ENCODE measurements around the gene THEM5.
"Not testable (repeated sequence)": the region's sequence is repeated elsewhere in the genome, so short reads cannot be mapped to it uniquely, and the experiment has no call there.

The THEM5 gene

DNA sequence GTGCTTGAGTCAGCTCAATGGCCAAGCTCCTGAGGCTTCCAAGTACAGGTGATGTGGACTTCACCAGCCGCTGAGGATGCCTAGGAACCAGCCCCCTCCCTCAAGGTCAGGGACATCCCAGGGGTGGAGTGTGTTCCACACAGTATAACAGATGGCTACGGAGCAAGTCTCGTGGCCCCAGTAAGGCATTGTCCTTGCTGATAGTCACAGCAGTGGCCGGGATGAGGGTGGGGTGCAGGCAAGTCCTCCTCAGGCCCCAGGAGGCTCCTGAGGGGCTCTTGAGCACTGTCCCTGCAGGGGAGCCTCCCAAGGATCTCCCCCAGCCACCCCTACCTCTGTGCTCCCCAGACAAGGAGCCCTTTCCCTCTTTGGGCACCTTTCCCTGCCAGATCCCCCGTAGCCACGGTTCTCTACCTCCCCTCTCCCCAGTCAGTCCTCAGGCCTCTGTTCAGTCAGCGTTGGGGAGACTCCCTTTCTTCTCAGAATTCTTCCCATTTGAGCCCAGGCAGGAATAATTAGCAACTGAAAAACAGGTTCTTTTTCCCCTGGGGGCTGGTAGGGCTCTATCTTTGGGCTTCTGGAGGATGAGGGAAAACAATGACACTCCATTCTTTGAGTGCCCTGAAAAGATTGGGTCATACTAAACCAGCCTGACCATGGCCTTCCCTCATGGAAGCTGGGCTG lies 7.1 kb upstream of the THEM5 start:
- Histone ChIP-seq H3K4me3 (no peak overlapping the region), H3K9me3 (ENCODE audit: low read depth, low read length) (no peaks in the 10 kb centered on the region), H3K9ac (ENCODE audit: insufficient read length) (no peak overlapping the region), H3K27ac (no peak overlapping the region), H3K36me3 (ENCODE audit: insufficient read depth, low read length) (no peaks in the 10 kb centered on the region)
- DNase-seq (ENCODE audit: low read depth, low spot score), result no peak
- TF ChIP-seq EZH2 (IDR thresholded peaks at IDR 0.05), result no peak
- TF ChIP-seq POLR2AphosphoS5 (IDR thresholded peaks at IDR 0.05; ENCODE audit: borderline replicate concordance, low read depth, low read length), result no peak
- no peak for TF ChIP-seq FOXP2 (optimal IDR thresholded peaks at IDR 0.05; ENCODE audit: control extremely low read depth, extremely low read length, insufficient read depth)

DNA sequence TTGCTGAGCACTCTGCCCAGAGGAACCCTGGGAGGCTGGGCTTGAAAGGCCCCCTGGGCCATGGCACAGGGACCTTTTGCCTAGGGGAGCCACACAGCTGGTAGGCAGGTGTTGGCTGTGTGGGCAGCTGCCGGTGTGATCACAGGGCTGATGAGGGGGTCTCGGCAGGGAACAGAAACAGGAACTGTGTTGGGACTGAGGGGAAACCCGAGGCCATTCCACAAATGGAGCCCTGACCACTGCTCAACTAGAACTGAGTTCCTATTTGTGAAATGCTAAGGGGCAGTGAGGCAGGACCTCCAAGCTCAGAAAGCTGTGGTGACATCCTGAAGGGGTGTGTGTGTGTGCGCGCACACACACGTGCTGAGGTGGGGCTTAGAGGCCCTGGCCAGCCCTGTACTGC lies 6.4 kb upstream of the THEM5 start:
- no peak overlapping the region for H3K27ac ChIP-seq
- DNase-seq (ENCODE audit: low read depth, low spot score), result no peak
- no peaks in the 10 kb centered on the region for H3K9me3 ChIP-seq (ENCODE audit: low read depth, low read length)
- no peak for TF ChIP-seq EZH2 (IDR thresholded peaks at IDR 0.05)
- TF ChIP-seq POLR2AphosphoS5 (IDR thresholded peaks at IDR 0.05; ENCODE audit: borderline replicate concordance, low read depth, low read length), result no peak
- TF ChIP-seq FOXP2 (optimal IDR thresholded peaks at IDR 0.05; ENCODE audit: control extremely low read depth, extremely low read length, insufficient read depth), result no peak
- no peak overlapping the region for H3K9ac ChIP-seq (ENCODE audit: insufficient read length)
- no peak overlapping the region for H3K4me3 ChIP-seq
- no peaks in the 10 kb centered on the region for H3K36me3 ChIP-seq (ENCODE audit: insufficient read depth, low read length)

DNA sequence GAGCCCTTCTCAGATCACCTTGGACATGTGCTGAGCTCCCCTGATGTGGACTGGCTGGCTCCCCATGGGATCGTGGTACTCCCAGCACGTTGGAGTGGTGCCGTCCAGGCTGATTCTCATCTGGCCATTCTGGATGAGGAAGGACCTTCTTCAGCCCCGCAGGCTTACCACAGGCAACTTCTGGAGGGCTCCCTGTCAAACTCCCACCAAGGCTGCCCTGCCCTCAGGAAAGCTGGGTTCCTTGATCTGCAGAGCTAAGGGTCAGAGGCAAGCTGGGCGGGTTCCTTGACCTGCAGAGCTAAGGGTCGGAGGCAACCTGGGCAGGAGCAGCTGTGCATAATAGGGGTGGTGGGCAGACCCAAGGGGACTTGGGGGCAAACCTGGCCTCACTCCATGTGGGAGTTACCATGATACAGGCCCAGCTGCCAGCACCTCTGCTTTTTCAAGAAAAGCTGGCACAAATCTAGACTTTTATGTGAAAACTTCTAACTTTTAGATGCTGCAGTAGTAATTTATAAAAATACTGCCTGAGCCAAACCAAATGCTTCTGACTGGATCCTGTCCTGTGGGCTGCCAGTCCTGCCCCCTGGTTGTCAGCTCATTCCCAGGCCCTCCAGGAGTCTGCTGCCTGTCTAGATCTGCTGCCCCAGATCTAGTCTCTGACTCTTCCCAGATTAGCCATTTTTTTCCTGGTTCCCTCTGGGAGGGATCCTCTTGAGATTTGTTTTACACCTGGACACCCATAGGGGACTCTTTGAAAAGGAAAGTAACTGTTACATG lies 5.6 kb upstream of the THEM5 start:
- no peak overlapping the region for H3K4me3 ChIP-seq
- DNase-seq (ENCODE audit: low read depth, low spot score), result no peak
- no peak overlapping the region for H3K27ac ChIP-seq
- no peak overlapping the region for H3K9ac ChIP-seq (ENCODE audit: insufficient read length)
- no peaks in the 10 kb centered on the region for H3K9me3 ChIP-seq (ENCODE audit: low read depth, low read length)
- TF ChIP-seq EZH2 (IDR thresholded peaks at IDR 0.05) (no peak), FOXP2 (optimal IDR thresholded peaks at IDR 0.05; ENCODE audit: control extremely low read depth, extremely low read length, insufficient read depth) (no peak), POLR2AphosphoS5 (IDR thresholded peaks at IDR 0.05; ENCODE audit: borderline replicate concordance, low read depth, low read length) (no peak)
- H3K36me3 ChIP-seq (ENCODE audit: insufficient read depth, low read length), result no peaks in the 10 kb centered on the region

DNA sequence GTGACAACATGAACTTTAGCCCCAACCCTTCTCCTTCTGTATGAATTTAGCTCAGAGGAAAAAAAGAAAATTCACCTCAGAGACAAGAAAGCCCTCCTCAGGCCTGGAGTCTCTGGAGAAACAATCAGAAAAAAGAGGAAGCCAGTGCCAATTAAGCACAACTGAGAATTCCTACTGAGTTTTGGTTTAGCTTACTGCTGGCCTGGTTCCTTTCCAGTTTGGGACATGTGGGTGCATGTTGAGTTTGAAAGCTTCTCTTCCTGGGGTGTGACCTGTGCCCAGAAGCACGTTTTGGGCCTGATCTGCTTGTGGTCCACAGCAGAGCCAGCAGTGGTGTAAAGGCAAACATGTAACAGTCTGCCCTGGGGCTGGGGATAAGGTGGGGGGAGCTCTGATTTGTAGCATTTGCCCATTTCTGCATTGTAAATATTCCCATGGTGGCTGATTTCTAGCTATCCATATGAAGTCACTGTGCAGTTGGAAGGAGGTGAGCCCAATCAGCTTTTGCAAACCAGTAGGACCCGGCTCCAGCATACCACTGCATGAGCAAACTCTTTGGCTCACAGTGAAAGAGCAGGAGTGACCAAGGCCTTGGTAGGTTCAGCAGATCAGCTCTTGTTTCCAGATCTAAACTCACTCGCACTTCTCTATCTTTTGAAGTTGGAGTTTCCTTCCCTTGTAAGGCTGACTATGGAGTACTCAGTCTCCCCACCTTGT lies 4.7 kb upstream of the THEM5 start:
- Histone ChIP-seq H3K9me3 (ENCODE audit: low read depth, low read length) (no peaks in the 10 kb centered on the region), H3K4me3 (no peak overlapping the region), H3K36me3 (ENCODE audit: insufficient read depth, low read length) (no peaks in the 10 kb centered on the region), H3K9ac (ENCODE audit: insufficient read length) (no peak overlapping the region), H3K27ac (no peak overlapping the region)
- TF ChIP-seq FOXP2 (optimal IDR thresholded peaks at IDR 0.05; ENCODE audit: control extremely low read depth, extremely low read length, insufficient read depth) (no peak), EZH2 (IDR thresholded peaks at IDR 0.05) (no peak), POLR2AphosphoS5 (IDR thresholded peaks at IDR 0.05; ENCODE audit: borderline replicate concordance, low read depth, low read length) (no peak)
- DNase-seq (ENCODE audit: low read depth, low spot score), result no peak

DNA sequence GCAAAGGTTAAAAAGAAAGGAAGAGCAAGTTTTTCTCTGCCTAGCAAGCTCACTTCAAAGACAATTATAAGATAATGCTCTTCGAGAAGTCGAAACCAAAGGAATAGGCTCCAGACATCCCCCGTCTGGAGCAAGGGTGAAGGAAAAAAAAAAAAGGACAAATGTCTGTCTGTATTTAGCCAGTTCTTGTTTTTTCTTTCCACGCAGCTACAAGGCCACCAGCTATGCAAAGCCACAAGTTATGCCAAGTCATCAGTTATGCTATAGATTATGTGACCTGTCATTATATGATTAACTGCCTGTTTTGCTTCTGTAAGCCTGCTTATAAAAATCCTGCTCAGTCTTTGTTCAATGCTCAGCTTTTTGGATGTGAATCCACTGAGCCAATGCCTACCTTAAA lies 2.4 kb upstream of the THEM5 start:
- H3K36me3 ChIP-seq (ENCODE audit: insufficient read depth, low read length), result no peaks in the 10 kb centered on the region
- no peak for DNase-seq (ENCODE audit: low read depth, low spot score)
- H3K4me3 ChIP-seq, result no peak overlapping the region
- H3K9me3 ChIP-seq (ENCODE audit: low read depth, low read length), result no peaks in the 10 kb centered on the region
- TF ChIP-seq EZH2 (IDR thresholded peaks at IDR 0.05) (no peak), FOXP2 (optimal IDR thresholded peaks at IDR 0.05; ENCODE audit: control extremely low read depth, extremely low read length, insufficient read depth) (no peak), POLR2AphosphoS5 (IDR thresholded peaks at IDR 0.05; ENCODE audit: borderline replicate concordance, low read depth, low read length) (no peak)
- no peak overlapping the region for H3K9ac ChIP-seq (ENCODE audit: insufficient read length)
- H3K27ac ChIP-seq, result no peak overlapping the region

DNA sequence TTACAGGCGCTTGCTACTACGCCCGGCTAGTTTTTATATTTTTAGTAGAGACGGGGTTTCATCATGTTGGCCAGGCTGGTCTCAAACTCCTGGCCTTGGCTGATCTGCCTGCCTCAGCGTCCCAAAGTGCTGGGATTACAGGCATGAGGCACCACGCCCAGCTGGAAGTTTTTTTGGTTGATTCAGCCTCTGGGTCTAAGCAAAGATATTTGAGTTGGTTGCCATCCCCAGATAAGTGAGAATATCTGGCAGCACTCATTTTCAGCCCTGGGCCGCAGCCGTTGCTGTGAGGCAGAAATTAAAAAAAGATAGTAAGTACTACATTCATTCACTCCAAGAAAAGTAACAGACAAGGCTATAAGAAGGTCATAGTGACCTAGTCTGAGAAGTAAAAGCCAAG lies 2.0 kb upstream of the THEM5 start:
- H3K36me3 ChIP-seq (ENCODE audit: insufficient read depth, low read length); H3K9me3 ChIP-seq (ENCODE audit: low read depth, low read length); H3K4me3 ChIP-seq; H3K27ac ChIP-seq; H3K9ac ChIP-seq (ENCODE audit: insufficient read length); DNase-seq (ENCODE audit: low read depth, low spot score): not testable (repeated sequence)

DNA sequence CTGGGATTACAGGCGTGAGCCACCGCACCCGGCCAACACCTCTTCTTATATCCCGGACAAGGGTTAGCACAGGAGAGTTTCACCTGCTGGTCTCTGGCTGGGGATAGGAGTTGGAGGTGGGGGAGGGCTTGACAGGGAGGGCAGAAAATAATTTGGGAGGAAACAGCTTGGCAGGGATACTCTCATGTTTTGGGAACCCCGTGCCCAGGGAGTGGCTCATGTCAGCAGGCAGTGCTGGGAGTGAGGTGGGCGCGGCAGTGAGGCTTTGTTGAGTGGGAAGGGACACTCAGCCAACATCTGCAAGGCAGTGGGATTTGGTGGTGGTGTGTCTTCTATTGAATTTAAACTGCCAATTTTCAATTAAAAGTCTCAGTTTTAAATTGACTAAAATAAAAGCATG lies 1.1 kb upstream of the THEM5 start:
- Histone ChIP-seq H3K4me3 (no peak overlapping the region), H3K9me3 (ENCODE audit: low read depth, low read length) (no peaks in the 10 kb centered on the region), H3K9ac (ENCODE audit: insufficient read length) (no peak overlapping the region), H3K27ac (no peak overlapping the region), H3K36me3 (ENCODE audit: insufficient read depth, low read length) (no peaks in the 10 kb centered on the region)
- TF ChIP-seq EZH2 (IDR thresholded peaks at IDR 0.05), result no peak
- no peak for TF ChIP-seq FOXP2 (optimal IDR thresholded peaks at IDR 0.05; ENCODE audit: control extremely low read depth, extremely low read length, insufficient read depth)
- TF ChIP-seq POLR2AphosphoS5 (IDR thresholded peaks at IDR 0.05; ENCODE audit: borderline replicate concordance, low read depth, low read length), result no peak
- no peak for DNase-seq (ENCODE audit: low read depth, low spot score)

DNA sequence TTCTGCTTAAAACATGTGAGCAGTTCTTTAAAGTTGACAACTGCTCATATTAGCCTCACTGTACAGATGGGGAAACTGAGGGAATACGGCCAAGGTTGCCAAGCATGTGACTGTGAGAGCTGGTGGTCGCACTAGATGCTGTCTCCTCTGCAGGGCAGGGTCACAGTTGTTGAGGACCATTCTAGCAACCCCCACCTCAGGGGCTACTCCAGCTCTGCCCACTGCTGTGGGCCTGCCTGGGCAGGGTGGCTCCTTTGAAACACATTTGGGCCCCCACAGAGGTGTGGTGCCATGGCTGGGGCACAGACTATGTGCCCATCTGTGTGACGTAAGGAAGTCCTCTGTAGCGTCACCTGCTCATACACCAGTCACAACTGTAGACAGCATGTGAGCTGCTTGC lies 779 bp downstream of the THEM5 start:
- no peaks in the 10 kb centered on the region for H3K36me3 ChIP-seq (ENCODE audit: insufficient read depth, low read length)
- DNase-seq (ENCODE audit: low read depth, low spot score), result no peak
- H3K9ac ChIP-seq (ENCODE audit: insufficient read length), result no peak overlapping the region
- H3K27ac ChIP-seq, result no peak overlapping the region
- H3K9me3 ChIP-seq (ENCODE audit: low read depth, low read length), result no peaks in the 10 kb centered on the region
- H3K4me3 ChIP-seq, result no peak overlapping the region
- TF ChIP-seq EZH2 (IDR thresholded peaks at IDR 0.05) (no peak), POLR2AphosphoS5 (IDR thresholded peaks at IDR 0.05; ENCODE audit: borderline replicate concordance, low read depth, low read length) (no peak), FOXP2 (optimal IDR thresholded peaks at IDR 0.05; ENCODE audit: control extremely low read depth, extremely low read length, insufficient read depth) (no peak)
